HepG2 (cell line): Measurements from ENCODE around the gene RAPGEF5. TPM values are rescaled to one million over a fixed set of nuclear protein-coding genes. Genes with fewer than 3 reads are reported as not detected.

ENCODE experiments used
- ATAC-seq: fragments of 200-7000 bp; cut with Tn5 transposase; 3 replicates; pipeline ENCODE4 v1.9.1; 2020; ENCODE audit warnings: mild to moderate bottlenecking, moderate library complexity
- BruUV-seq: library from RNA; stranded (reverse); fragments of 400-500 nt; replicated peaks from 2 replicates; lab custom pipeline; 2021; lab: Mats Ljungman, UMichigan
- CTCF ChIA-PET: fragments of 300-600 bp; formaldehyde crosslinking; extraction: SDS; loops from one replicate; lab custom pipeline; 2021; ENCODE audit warnings: low total read pairs, inconsistent platforms, low intra/inter-chr PET ratio; lab: Yijun Ruan, JAX
- POLR2A ChIA-PET: fragments of 350-600 bp; sonication (Branson Sonifier 250); formaldehyde crosslinking; loops from one replicate; lab custom pipeline; 2020; ENCODE audit warnings: antibody characterized with exemption, inconsistent platforms; lab: Yijun Ruan, JAX
- DNase-seq: peaks from one replicate; pipeline ENCODE4 v3.0.0-alpha.2; 2015; ENCODE audit warnings: low spot score
- FAIRE-seq: peaks from 3 replicates; lab custom pipeline; 2011; peaks lifted over from hg19 to GRCh38; lab: Jason Lieb, UNC
- H2AFZ ChIP-seq: one replicate; pipeline ENCODE4 v1.6.1; 2011; ENCODE audit warnings: low read length, inconsistent platforms
- H3K27ac ChIP-seq: fragments of 300-600 bp; 3 replicates; pipeline ENCODE4 v1.8.0; 2011; ENCODE audit warnings: mixed run types, mild to moderate bottlenecking, mixed read lengths, low read length, inconsistent platforms; ENCODE audit not compliant: insufficient read depth; ENCODE audit errors: extremely low read length
- H3K27me3 ChIP-seq, 2 experiments: fragments of 200-600 bp in 1 of 2; 2 replicates in 1 of 2; 3 replicates in 1 of 2; pipeline versions ENCODE4 v1.6.0 to v1.8.0; 2011; ENCODE audit warnings: low read length in 2 of 2, mild to moderate bottlenecking in 2 of 2, moderate library complexity in 2 of 2, inconsistent platforms in 1 of 2; ENCODE audit not compliant: insufficient read depth in 2 of 2, control insufficient read depth in 1 of 2
- H3K36me3 ChIP-seq, 2 experiments: fragments of 200-600 bp in 1 of 2; replicated peaks in 1 of 2; 2 replicates in 1 of 2; 3 replicates in 1 of 2; pipeline versions ENCODE4 v1.5.1 to v1.8.0; 2011; ENCODE audit warnings: low read length in 2 of 2, inconsistent platforms in 1 of 2; ENCODE audit not compliant: insufficient read depth in 2 of 2, control insufficient read depth in 1 of 2
- H3K4me1 ChIP-seq: 2 replicates; pipeline ENCODE4 v1.5.1; 2012; ENCODE audit warnings: low read length, inconsistent platforms; ENCODE audit not compliant: insufficient read depth
- H3K4me2 ChIP-seq: 2 replicates; pipeline ENCODE4 v1.6.0; 2011; ENCODE audit warnings: low read depth, low read length, inconsistent platforms
- H3K4me3 ChIP-seq, 3 experiments: fragments of 200-600 bp in 1 of 3; sonication (generic), shearing (Covaris generic) in 1 of 3; replicated peaks in 1 of 3; 2 replicates each; pipeline ENCODE4 v1.5.1; 2011 to 2016; ENCODE audit warnings: low read length in 3 of 3, inconsistent platforms in 2 of 3, low read depth in 2 of 3, mild to moderate bottlenecking in 2 of 3, control low read depth in 1 of 3, mixed read lengths in 1 of 3; ENCODE audit not compliant: insufficient read depth in 1 of 3
- H3K79me2 ChIP-seq: one replicate; pipeline ENCODE4 v1.6.1; 2011; ENCODE audit warnings: low read length, inconsistent platforms; ENCODE audit not compliant: insufficient read depth
- H3K9ac ChIP-seq: 2 replicates; pipeline ENCODE4 v1.6.0; 2011; ENCODE audit warnings: mild to moderate bottlenecking, low read depth, low read length, inconsistent platforms; ENCODE audit not compliant: insufficient read depth
- H3K9me3 ChIP-seq: 2 replicates; pipeline ENCODE4 v1.5.1; 2012; ENCODE audit warnings: mild to moderate bottlenecking, low read length
- H4K20me1 ChIP-seq: 2 replicates; pipeline ENCODE4 v1.6.0; 2011; ENCODE audit warnings: inconsistent platforms, mild to moderate bottlenecking, low read length, moderate library complexity; ENCODE audit not compliant: insufficient read depth
- LCORL ChIP-seq, 2 experiments: fragments of 450-650 bp in 1 of 2; sonication (generic) in 1 of 2; formaldehyde crosslinking in 1 of 2; IDR thresholded peaks; 2 replicates each; pipeline versions ENCODE4 v1.5.0 to v1.6.1; 2017 to 2020; ENCODE audit warnings: antibody characterized with exemption in 1 of 2, missing genetic modification reagents in 1 of 2
- ZBTB4 ChIP-seq: sonication (generic); formaldehyde crosslinking; IDR thresholded peaks from 2 replicates; pipeline ENCODE4 v1.4.0; 2020; ENCODE audit warnings: missing genetic modification reagents, mild to moderate bottlenecking, borderline replicate concordance
- WGBS: methylation state at CpG from one replicate; pipeline ENCODE4 v1.1.6; 2017; ENCODE audit warnings: low lambda C conversion rate; 5-methylcytosine and 5-hydroxymethylcytosine counted together
- in situ Hi-C: cut with HindIII; loops from 2 replicates; pipeline ENCODE4 v1.10.0; 2017; ENCODE audit warnings: low pct_unique_long_range_greater_than_20kb; ENCODE audit not compliant: extremely low pct_ligation_motif_present
- intact Hi-C: fragments of 100-400 bp; cut with micrococcal nuclease; formaldehyde crosslinking; loops from one replicate; pipeline ENCODE4 v1.10.0; 2022; ENCODE audit not compliant: unreplicated experiment
- polyA plus RNA-seq, 8 experiments: library from polyadenylated mRNA; depleted of rRNA in 3 of 8; stranded (reverse) in 7 of 8; unstranded in 1 of 8; fragments of >200 nt; fragmentation: Illumina TruSeq in 4 of 8; extraction: Trizol in 4 of 8; gene quantifications; 2 replicates each; pipeline versions ENCODE4 v1.2.1 to v1.2.3, GENCODE V29; 2011 to 2016; ENCODE audit warnings: low read depth in 4 of 8, missing spikeins in 1 of 8, mixed read lengths in 1 of 8; ENCODE audit not compliant: insufficient read depth in 1 of 8
- total RNA-seq, 5 experiments: library from RNA; depleted of rRNA; stranded (reverse); fragments of >200 nt; fragmentation: Illumina TruSeq; extraction: Trizol; gene quantifications; 2 replicates each; pipeline ENCODE4 v1.2.3, GENCODE V29; 2016; ENCODE audit warnings: low read depth in 1 of 5
- TF ChIP-seq, protein P1 (sequence below): sonication (generic); formaldehyde crosslinking; IDR thresholded peaks from 2 replicates; pipeline ENCODE4 v1.8.1; 2023; ENCODE audit warnings: missing genetic modification reagents, inconsistent platforms, borderline replicate concordance

The RAPGEF5 gene
- total and polyA plus RNA-seq, 2 of the 13 experiments (the other 11 are each of a cell fraction or from before 2014, with no cell fraction given) = 17.1 to 23.4 TPM

DNA sequence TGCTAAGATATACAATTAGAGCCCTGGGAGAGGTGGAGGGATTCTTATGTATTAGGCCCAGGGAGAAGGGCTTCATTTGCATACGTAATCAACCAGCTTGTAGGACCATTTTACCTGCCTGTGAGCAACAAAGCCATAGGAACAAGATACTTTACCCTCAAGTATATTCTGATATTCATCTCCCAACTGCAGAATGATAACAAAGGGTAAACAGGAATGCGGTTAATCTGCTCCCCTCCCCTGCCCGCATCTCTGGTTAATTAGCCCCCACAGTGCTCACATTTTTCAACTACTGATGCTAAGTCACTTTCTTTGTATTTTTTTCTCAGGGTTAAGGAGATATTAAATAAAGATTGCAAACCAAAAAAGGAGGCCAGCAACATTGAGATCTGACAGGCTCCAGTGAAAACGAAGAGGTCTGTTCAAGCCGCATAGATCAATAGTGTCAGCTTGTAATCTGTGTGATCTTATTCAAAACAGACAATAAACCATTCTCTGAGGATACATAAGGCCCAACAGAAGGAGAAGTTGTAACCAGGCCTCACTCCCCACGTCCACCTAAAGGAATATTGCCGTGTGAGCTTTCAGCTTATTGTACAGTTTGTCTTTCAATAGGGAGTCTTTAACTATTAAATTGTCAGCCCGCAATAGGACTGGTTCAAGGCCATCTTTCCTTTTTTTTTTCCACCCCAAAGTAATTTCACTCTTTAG is 203.4 kb downstream of the RAPGEF5 start (continued):
- no peak for TF ChIP-seq ZBTB4 (CRISPR knock-in tag)
- TF ChIP-seq, all 625 proteins: peak for 0

- ATAC-seq = no peak
- ChIA-PET POLR2A (no interaction called here), CTCF (no interaction called here)
- H4K20me1 ChIP-seq = no peaks in the 10 kb centered on the region
- no TSS peak for BruUV-seq
- no peak overlapping the region for H3K4me2 ChIP-seq
- WGBS = 100% methylated on average over 3 of the region's 3 CpGs
- no peak for FAIRE-seq
- no peak overlapping the region for H3K27ac ChIP-seq
- no peak overlapping the region for H3K4me3 ChIP-seq
- no peak overlapping the region for H2AFZ ChIP-seq
- no peaks in the 10 kb centered on the region for H3K79me2 ChIP-seq
- H3K27me3 ChIP-seq = no peaks in the 10 kb centered on the region
- in situ Hi-C loops (no loop called here), intact Hi-C loops (no loop called here)
- DNase-seq = no peak
- H3K9ac ChIP-seq = no peak overlapping the region
- H3K9me3 ChIP-seq = no peaks in the 10 kb centered on the region
- TF ChIP-seq LCORL (IDR thresholded peaks at IDR 0.05) (0 out of 2 replicates have a peak, but pooled peaks have one; percentile 12), LCORL (CRISPR knock-in tag; IDR thresholded peaks at IDR 0.05) (no peak)
- TF ChIP-seq, protein P1, sequence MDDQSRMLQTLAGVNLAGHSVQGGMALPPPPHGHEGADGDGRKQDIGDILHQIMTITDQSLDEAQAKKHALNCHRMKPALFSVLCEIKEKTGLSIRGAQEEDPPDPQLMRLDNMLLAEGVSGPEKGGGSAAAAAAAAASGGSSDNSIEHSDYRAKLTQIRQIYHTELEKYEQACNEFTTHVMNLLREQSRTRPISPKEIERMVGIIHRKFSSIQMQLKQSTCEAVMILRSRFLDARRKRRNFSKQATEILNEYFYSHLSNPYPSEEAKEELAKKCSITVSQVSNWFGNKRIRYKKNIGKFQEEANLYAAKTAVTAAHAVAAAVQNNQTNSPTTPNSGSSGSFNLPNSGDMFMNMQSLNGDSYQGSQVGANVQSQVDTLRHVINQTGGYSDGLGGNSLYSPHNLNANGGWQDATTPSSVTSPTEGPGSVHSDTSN (CRISPR knock-in tag) = no peak
- H3K36me3 ChIP-seq = peaks cover 23 to 71% of the 10 kb centered on the region in 2 experiments
- H3K4me1 ChIP-seq = no peaks in the 10 kb centered on the region
These were observed 204.3 kb downstream of the RAPGEF5 start for GRCh38 chr7:22152690-22153089.
